OCI-LY1 (cell line): ENCODE results near the gene NBDY.

Experiments
- H2AFZ ChIP-seq: fragments of 200-600 bp; sonication (generic), shearing (Covaris generic); 2 replicates; pipeline ENCODE4 v1.6.0; 2014; ENCODE audit warnings: antibody characterized with exemption, mild to moderate bottlenecking, low read length
- H3F3A ChIP-seq: fragments of 200-600 bp; sonication (generic), shearing (Covaris generic); 2 replicates; pipeline ENCODE4 v1.6.0; 2014; ENCODE audit warnings: mild to moderate bottlenecking, antibody characterized with exemption, low read length, moderate library complexity; ENCODE audit not compliant: insufficient read depth
- H3K27ac ChIP-seq: fragments of 200-600 bp; sonication (generic); 2 replicates; pipeline ENCODE4 v1.5.1; 2014; ENCODE audit warnings: low read length, mixed run types, mild to moderate bottlenecking, low read depth; ENCODE audit not compliant: poor library complexity, severe bottlenecking
- H3K27me3 ChIP-seq: fragments of 200-600 bp; sonication (generic); 2 replicates; pipeline ENCODE4 v1.6.0; 2014; ENCODE audit warnings: antibody characterized with exemption, mild to moderate bottlenecking, low read length, moderate library complexity; ENCODE audit not compliant: insufficient read depth
- H3K36me3 ChIP-seq: fragments of 200-600 bp; sonication (generic); 2 replicates; pipeline ENCODE4 v1.6.1; 2014; ENCODE audit warnings: mild to moderate bottlenecking, antibody characterized with exemption, low read length, moderate library complexity, mixed read lengths; ENCODE audit not compliant: insufficient read depth
- H3K4me1 ChIP-seq: fragments of 200-600 bp; sonication (generic); 2 replicates; pipeline ENCODE4 v1.5.1; 2014; ENCODE audit warnings: mild to moderate bottlenecking, low read length, moderate library complexity; ENCODE audit not compliant: insufficient read depth, severe bottlenecking
- H3K4me2 ChIP-seq: fragments of 200-600 bp; sonication (generic), shearing (Covaris generic); 2 replicates; pipeline ENCODE4 v1.6.1; 2014; ENCODE audit warnings: low read length
- H3K4me3 ChIP-seq: fragments of 200-600 bp; sonication (generic); 2 replicates; pipeline ENCODE4 v1.5.1; 2014; ENCODE audit warnings: low read length, low read depth, mild to moderate bottlenecking, mixed read lengths; ENCODE audit not compliant: poor library complexity, severe bottlenecking
- H3K79me2 ChIP-seq: fragments of 200-600 bp; shearing (Covaris generic); 2 replicates; pipeline ENCODE4 v1.6.1; 2016; ENCODE audit warnings: mixed run types, low read length, mixed read lengths; ENCODE audit not compliant: insufficient read depth
- H3K9ac ChIP-seq: fragments of 200-600 bp; sonication (generic), shearing (Covaris generic); 2 replicates; pipeline ENCODE4 v1.6.1; 2014; ENCODE audit warnings: mild to moderate bottlenecking, low read length, mixed read lengths
- H3K9me2 ChIP-seq: fragments of 200-600 bp; sonication (generic), shearing (Covaris generic); 2 replicates; pipeline ENCODE4 v1.6.1; 2014; ENCODE audit warnings: low read depth, mild to moderate bottlenecking, low read length, mixed read lengths
- H3K9me3 ChIP-seq: fragments of 200-600 bp; shearing (Covaris generic); 2 replicates; pipeline ENCODE4 v1.6.1; 2014; ENCODE audit warnings: low read length, mixed read lengths
- H4K20me1 ChIP-seq: fragments of 200-600 bp; sonication (generic), shearing (Covaris generic); 2 replicates; pipeline ENCODE4 v1.6.0; 2016; ENCODE audit warnings: mild to moderate bottlenecking, low read length; ENCODE audit not compliant: insufficient read depth
- CTCF ChIP-seq: fragments of 200-600 bp; sonication (generic), shearing (Covaris generic); IDR thresholded peaks from 2 replicates; pipeline ENCODE4 v1.5.1; 2017; ENCODE audit warnings: mild to moderate bottlenecking, antibody characterized with exemption, low read length, moderate library complexity, mixed read lengths
- EZH2 ChIP-seq: fragments of 200-600 bp; sonication (generic), shearing (Covaris generic); IDR thresholded peaks from 2 replicates; pipeline ENCODE4 v1.8.0; 2017; ENCODE audit warnings: borderline replicate concordance, mixed run types, mild to moderate bottlenecking, antibody characterized with exemption, low read length, moderate library complexity, mixed read lengths

NBDY gene

GRCh38 chrX:56746996-56747395 lies 18.0 kb downstream of the NBDY start:
- Histone ChIP-seq H3K27me3 (no peaks in the 10 kb centered on the region), H2AFZ (no peak overlapping the region), H3K79me2 (no peaks in the 10 kb centered on the region), H3K9me2 (no peaks in the 10 kb centered on the region), H4K20me1 (no peaks in the 10 kb centered on the region), H3K36me3 (no peaks in the 10 kb centered on the region), H3F3A (no peaks in the 10 kb centered on the region), H3K4me1 (no peaks in the 10 kb centered on the region), H3K4me3 (no peak overlapping the region), H3K4me2 (no peak overlapping the region), H3K27ac (no peak overlapping the region), H3K9me3 (no peaks in the 10 kb centered on the region), H3K9ac (no peak overlapping the region)
- TF ChIP-seq CTCF (no peak), EZH2 (no peak)

- Histone ChIP-seq H3K9me2 (no peaks in the 10 kb centered on the region), H3K9ac (no peak overlapping the region), H4K20me1 (no peaks in the 10 kb centered on the region), H3K4me1 (no peaks in the 10 kb centered on the region), H2AFZ (no peak overlapping the region), H3K36me3 (no peaks in the 10 kb centered on the region), H3K9me3 (no peaks in the 10 kb centered on the region), H3K4me3 (no peak overlapping the region), H3F3A (no peaks in the 10 kb centered on the region), H3K27me3 (no peaks in the 10 kb centered on the region), H3K79me2 (no peaks in the 10 kb centered on the region), H3K27ac (no peak overlapping the region), H3K4me2 (no peak overlapping the region)
- TF ChIP-seq EZH2 (no peak), CTCF (no peak)
Observed at GRCh38 chrX:56751071-56751470, 22.0 kb downstream of the NBDY start.

- Histone ChIP-seq H3K79me2 (no peaks in the 10 kb centered on the region), H2AFZ (no peak overlapping the region), H3F3A (no peaks in the 10 kb centered on the region), H3K9me3 (no peaks in the 10 kb centered on the region), H3K4me2 (no peak overlapping the region), H3K27ac (no peak overlapping the region), H3K27me3 (no peaks in the 10 kb centered on the region), H3K9me2 (no peaks in the 10 kb centered on the region), H4K20me1 (no peaks in the 10 kb centered on the region), H3K9ac (no peak overlapping the region), H3K4me1 (peaks cover 9% of the 10 kb centered on the region), H3K36me3 (no peaks in the 10 kb centered on the region), H3K4me3 (no peak overlapping the region)
- TF ChIP-seq EZH2 (no peak), CTCF (no peak)
Observed at GRCh38 chrX:56757327-56757726, 28.3 kb downstream of the NBDY start.
